NK-92 treated with Interleukin-12 subunit alpha and Interleukin-12 subunit beta, amount 100 ng/mL, for 24 hours (cell line): ENCODE results near the gene ZFP92.

Source experiments
- DNase-seq: peaks from one replicate; lab custom pipeline; 2025; lab: John Stamatoyannopoulos, UW

ZFP92 gene

DNA sequence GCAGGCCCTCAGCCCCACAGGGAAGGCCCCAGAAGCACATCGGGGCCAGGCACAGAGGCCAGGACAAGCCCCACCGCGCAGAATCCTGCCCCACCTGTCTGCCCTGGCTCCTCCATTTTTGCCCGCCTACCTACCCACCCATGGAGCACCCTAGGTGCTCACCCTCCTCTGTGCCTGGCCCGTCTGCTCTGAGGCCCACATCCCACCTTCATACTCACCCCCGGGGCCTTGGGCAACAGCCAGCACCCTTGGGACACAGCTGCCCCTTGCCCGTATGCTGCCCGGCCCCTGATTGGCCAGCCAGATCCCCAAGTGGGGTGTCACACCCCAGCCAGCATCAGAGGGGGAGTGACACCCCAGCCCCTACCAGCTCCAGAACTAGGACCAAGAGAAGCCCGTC, 45.4 kb downstream of the ZFP92 start:
- no peak for DNase-seq

DNA sequence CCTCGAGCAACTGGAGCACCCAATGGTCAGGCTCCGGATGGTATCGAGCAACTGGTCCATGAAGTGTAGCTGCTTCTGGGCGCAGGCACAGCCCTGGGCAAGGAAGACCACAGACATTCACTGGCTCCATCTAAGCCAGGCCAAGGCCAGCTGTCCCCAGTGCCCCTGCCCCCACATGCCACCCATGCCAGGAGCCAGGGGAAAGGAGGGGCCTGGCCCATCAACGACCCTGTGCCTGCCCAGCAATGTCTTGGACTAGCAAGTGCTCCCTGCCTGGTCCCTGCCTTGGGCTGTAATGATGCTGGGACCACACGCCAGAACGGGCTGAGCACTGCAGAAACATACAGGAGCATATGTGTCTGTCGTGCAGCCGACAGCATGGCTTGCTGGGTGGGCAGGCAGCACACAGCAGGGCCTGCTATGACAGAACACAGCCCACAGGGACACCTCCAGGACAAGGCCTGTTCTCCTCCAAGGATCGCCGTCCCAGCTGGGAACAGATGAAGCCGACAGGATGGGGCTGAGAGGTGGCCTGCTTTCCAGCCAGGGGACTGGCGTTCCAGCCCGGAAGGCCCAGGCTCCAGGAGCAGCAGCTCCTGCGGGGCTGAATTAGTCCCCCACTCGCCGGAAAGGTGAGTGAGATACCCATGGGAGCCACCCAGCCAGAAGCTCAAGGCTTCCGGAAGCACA, 46.0 kb downstream of the ZFP92 start:
- DNase-seq, result no peak

DNA sequence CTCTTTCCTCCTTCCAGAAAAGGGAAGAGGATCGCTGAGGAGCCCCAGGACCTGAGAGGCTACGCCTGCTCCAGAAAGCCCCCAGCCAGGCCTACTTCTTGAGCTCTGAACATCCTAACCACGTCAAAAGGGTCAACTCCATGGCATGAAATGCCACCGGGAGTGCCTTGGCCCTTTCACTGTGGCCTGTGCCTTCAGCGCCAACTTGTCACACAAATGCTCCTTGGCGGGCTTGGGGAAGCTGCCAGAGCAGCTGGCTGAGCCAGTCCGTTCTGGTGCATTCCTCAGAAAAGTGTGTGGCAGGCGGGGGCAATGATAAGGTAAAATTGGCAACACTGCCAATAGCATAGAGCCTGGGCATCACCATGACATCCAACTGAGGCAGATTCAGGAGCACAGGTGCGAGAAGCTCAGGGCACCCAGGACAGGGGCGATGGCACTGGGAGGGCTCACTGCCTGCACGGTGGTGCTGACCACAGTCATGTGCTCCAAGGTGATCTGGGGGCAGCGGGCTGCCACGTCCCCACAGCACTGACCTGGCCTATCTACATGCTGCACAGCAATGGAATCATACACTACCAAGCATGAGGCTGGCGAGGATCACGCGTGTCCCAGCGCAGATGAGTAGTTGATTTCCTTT, 46.7 kb downstream of the ZFP92 start:
- no peak for DNase-seq

DNA sequence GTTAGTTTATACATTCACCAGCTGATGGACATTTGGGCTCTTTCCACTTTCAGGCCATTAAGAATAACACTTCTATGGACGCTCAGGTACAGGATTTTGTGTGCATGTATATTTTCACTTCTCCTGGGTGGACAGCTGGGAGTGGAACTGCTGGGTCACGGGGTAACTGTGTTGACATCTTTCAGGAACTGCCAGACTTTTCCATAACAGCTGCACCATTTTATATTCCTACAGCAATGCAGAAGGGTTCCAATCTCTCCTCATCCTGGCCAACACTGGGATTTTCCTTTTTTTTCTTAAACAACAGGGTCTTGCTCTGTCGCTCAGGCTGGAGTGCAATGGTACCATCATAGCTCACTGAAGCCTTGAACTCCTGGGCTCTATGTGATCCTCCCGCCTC, 47.2 kb downstream of the ZFP92 start:
- no peak for DNase-seq

DNA sequence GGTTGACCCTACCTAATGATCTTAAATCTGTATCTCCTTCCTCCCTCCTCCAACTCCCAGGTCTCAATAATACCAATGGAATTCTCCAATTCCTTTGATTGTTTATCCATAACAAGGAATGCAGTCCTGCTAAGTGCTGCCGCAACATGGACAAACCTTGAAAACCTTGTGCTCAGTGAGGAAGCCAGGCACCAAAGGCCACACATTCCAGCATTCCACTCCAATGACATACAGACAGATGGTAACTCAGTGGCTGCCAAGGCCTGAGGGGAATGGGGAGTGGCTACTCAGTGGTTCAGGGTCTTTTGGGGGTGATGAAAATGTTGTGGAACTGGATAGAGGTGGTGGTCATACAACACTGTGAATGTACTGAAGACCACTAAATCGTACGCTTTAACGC, 48.7 kb downstream of the ZFP92 start:
- DNase-seq, result no peak

DNA sequence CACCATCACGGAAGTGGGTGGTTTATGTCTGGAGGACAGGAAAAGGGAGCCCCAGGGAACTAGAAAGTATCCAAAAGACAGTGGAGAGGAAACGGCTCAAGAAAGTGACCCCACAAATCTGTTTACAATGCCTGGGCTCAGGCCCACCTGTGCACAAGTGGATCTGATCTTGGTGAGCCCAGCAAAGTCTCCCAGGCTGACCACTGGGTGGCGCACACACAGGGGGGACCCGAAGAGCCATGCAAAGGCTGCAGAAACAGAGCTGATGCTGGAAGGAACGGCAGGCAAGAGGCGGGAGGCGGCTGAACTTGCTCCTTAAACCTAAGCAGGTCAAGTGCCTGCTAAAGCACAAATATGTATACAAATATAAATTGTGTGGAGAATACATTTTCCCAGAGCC, 49.6 kb downstream of the ZFP92 start:
- no peak for DNase-seq
